Measurements from ENCODE around the gene RGS6.

RGS6 gene

GRCh38 chr14:72525087-72525915 lies 593.1 kb downstream of the RGS6 start:
- no peaks in the 10 kb centered on the region for H3K79me2 ChIP-seq (ENCODE audit: control insufficient read depth, insufficient read depth, low read length, poor library complexity)
- no peak overlapping the region for H3K4ac ChIP-seq (ENCODE audit: low read depth, low read length)
- H3K79me1 ChIP-seq (ENCODE audit: low read length), result no peaks in the 10 kb centered on the region
- H2BK5ac ChIP-seq (ENCODE audit: low read depth, low read length, poor library complexity), result no peak overlapping the region
- no peaks in the 10 kb centered on the region for H3K27me3 ChIP-seq (ENCODE audit: insufficient read depth, low read length)
- no peaks in the 10 kb centered on the region for H3K9me3 ChIP-seq (ENCODE audit: insufficient read depth, low read depth, low read length)
- no peaks in the 10 kb centered on the region for H3K4me1 ChIP-seq (ENCODE audit: control insufficient read depth in 1 of 2, insufficient read depth in 2 of 2, low read length in 2 of 2)
- no peak overlapping the region for H3K23ac ChIP-seq (ENCODE audit: low read length)
- no peak overlapping the region for H4K91ac ChIP-seq (ENCODE audit: low read depth, low read length)
- no peak for DNase-seq
- no peak overlapping the region for H3K18ac ChIP-seq (ENCODE audit: low read length)
- H4K12ac ChIP-seq (ENCODE audit: low read depth, low read length), result no peak overlapping the region
- H4K8ac ChIP-seq (ENCODE audit: low read depth, low read length), result no peak overlapping the region
- no peak overlapping the region for H2AK5ac ChIP-seq (ENCODE audit: low read length)
- no peak overlapping the region for H2BK120ac ChIP-seq (ENCODE audit: insufficient read depth, low read length, poor library complexity)
- no peak overlapping the region for H3K4me3 ChIP-seq (ENCODE audit: low read depth, low read length)
- H2AFZ ChIP-seq (ENCODE audit: insufficient read depth, low read length, poor library complexity), result no peak overlapping the region
- H3K27ac ChIP-seq (ENCODE audit: low read depth, low read length), result no peak overlapping the region
- H3K9ac ChIP-seq (ENCODE audit: low read length), result no peak overlapping the region
- no CpG with 5 or more reads among the region's 11 CpGs for WGBS (ENCODE audit: extremely low coverage, insufficient coverage, insufficient read length)
- H3K36me3 ChIP-seq (ENCODE audit: control insufficient read depth in 1 of 2, insufficient read depth in 2 of 2, low read length in 2 of 2), result no peaks in the 10 kb centered on the region
- H3K14ac ChIP-seq (ENCODE audit: low read length), result no peak overlapping the region
- no peak overlapping the region for H2BK12ac ChIP-seq (ENCODE audit: low read length)
- no peak overlapping the region for H3K4me2 ChIP-seq (ENCODE audit: low read length)

- Histone ChIP-seq H3K9me3 (ENCODE audit: insufficient read depth, low read depth, low read length) (no peaks in the 10 kb centered on the region), H4K8ac (ENCODE audit: low read depth, low read length) (no peak overlapping the region), H2BK5ac (ENCODE audit: low read depth, low read length, poor library complexity) (no peak overlapping the region), H3K36me3 (ENCODE audit: control insufficient read depth in 1 of 2, insufficient read depth in 2 of 2, low read length in 2 of 2) (no peaks in the 10 kb centered on the region), H3K9ac (ENCODE audit: low read length) (no peak overlapping the region), H2AK5ac (ENCODE audit: low read length) (no peak overlapping the region), H2BK12ac (ENCODE audit: low read length) (no peak overlapping the region), H3K27me3 (ENCODE audit: insufficient read depth, low read length) (no peaks in the 10 kb centered on the region), H4K12ac (ENCODE audit: low read depth, low read length) (no peak overlapping the region), H4K91ac (ENCODE audit: low read depth, low read length) (no peak overlapping the region), H2BK120ac (ENCODE audit: insufficient read depth, low read length, poor library complexity) (no peak overlapping the region), H3K79me1 (ENCODE audit: low read length) (no peaks in the 10 kb centered on the region), H3K14ac (ENCODE audit: low read length) (no peak overlapping the region), H3K4me3 (ENCODE audit: low read depth, low read length) (no peak overlapping the region), H3K18ac (ENCODE audit: low read length) (no peak overlapping the region), H3K4me1 (ENCODE audit: control insufficient read depth in 1 of 2, insufficient read depth in 2 of 2, low read length in 2 of 2) (no peaks in the 10 kb centered on the region), H3K23ac (ENCODE audit: low read length) (no peak overlapping the region), H3K79me2 (ENCODE audit: control insufficient read depth, insufficient read depth, low read length, poor library complexity) (no peaks in the 10 kb centered on the region), H3K4me2 (ENCODE audit: low read length) (no peak overlapping the region), H2AFZ (ENCODE audit: insufficient read depth, low read length, poor library complexity) (no peak overlapping the region), H3K4ac (ENCODE audit: low read depth, low read length) (no peak overlapping the region), H3K27ac (ENCODE audit: low read depth, low read length) (no peak overlapping the region)
- no peak for DNase-seq
- no CpG with 5 or more reads among the region's 1 CpG for whole genome bisulfite sequencing (ENCODE audit: extremely low coverage, insufficient coverage, insufficient read length)
Observed at GRCh38 chr14:72527591-72527990, 595.4 kb downstream of the RGS6 start.

GRCh38 chr14:72528059-72528862 lies 596.0 kb downstream of the RGS6 start:
- no peak overlapping the region for H2AFZ ChIP-seq (ENCODE audit: insufficient read depth, low read length, poor library complexity)
- no peak overlapping the region for H3K14ac ChIP-seq (ENCODE audit: low read length)
- no peaks in the 10 kb centered on the region for H3K36me3 ChIP-seq (ENCODE audit: control insufficient read depth in 1 of 2, insufficient read depth in 2 of 2, low read length in 2 of 2)
- H3K27ac ChIP-seq (ENCODE audit: low read depth, low read length), result no peak overlapping the region
- H2AK5ac ChIP-seq (ENCODE audit: low read length), result no peak overlapping the region
- no peak overlapping the region for H3K23ac ChIP-seq (ENCODE audit: low read length)
- H3K4me2 ChIP-seq (ENCODE audit: low read length), result no peak overlapping the region
- WGBS (ENCODE audit: extremely low coverage, insufficient coverage, insufficient read length), result no CpG with 5 or more reads among the region's 6 CpGs
- H2BK5ac ChIP-seq (ENCODE audit: low read depth, low read length, poor library complexity), result no peak overlapping the region
- no peak overlapping the region for H3K4me3 ChIP-seq (ENCODE audit: low read depth, low read length)
- no peaks in the 10 kb centered on the region for H3K27me3 ChIP-seq (ENCODE audit: insufficient read depth, low read length)
- no peak for DNase-seq
- no peak overlapping the region for H3K9ac ChIP-seq (ENCODE audit: low read length)
- no peak overlapping the region for H4K12ac ChIP-seq (ENCODE audit: low read depth, low read length)
- H3K4me1 ChIP-seq (ENCODE audit: control insufficient read depth in 1 of 2, insufficient read depth in 2 of 2, low read length in 2 of 2), result no peaks in the 10 kb centered on the region
- H3K79me2 ChIP-seq (ENCODE audit: control insufficient read depth, insufficient read depth, low read length, poor library complexity), result no peaks in the 10 kb centered on the region
- H4K91ac ChIP-seq (ENCODE audit: low read depth, low read length), result no peak overlapping the region
- no peak overlapping the region for H3K4ac ChIP-seq (ENCODE audit: low read depth, low read length)
- no peaks in the 10 kb centered on the region for H3K79me1 ChIP-seq (ENCODE audit: low read length)
- no peak overlapping the region for H4K8ac ChIP-seq (ENCODE audit: low read depth, low read length)
- no peaks in the 10 kb centered on the region for H3K9me3 ChIP-seq (ENCODE audit: insufficient read depth, low read depth, low read length)
- H2BK12ac ChIP-seq (ENCODE audit: low read length), result no peak overlapping the region
- H3K18ac ChIP-seq (ENCODE audit: low read length), result no peak overlapping the region
- no peak overlapping the region for H2BK120ac ChIP-seq (ENCODE audit: insufficient read depth, low read length, poor library complexity)

- WGBS (ENCODE audit: extremely low coverage, insufficient coverage, insufficient read length), result no CpG with 5 or more reads among the region's 2 CpGs
- Histone ChIP-seq H3K18ac (ENCODE audit: low read length) (no peak overlapping the region), H2BK12ac (ENCODE audit: low read length) (no peak overlapping the region), H3K79me2 (ENCODE audit: control insufficient read depth, insufficient read depth, low read length, poor library complexity) (no peaks in the 10 kb centered on the region), H3K79me1 (ENCODE audit: low read length) (no peaks in the 10 kb centered on the region), H3K9ac (ENCODE audit: low read length) (no peak overlapping the region), H4K91ac (ENCODE audit: low read depth, low read length) (no peak overlapping the region), H3K4me3 (ENCODE audit: low read depth, low read length) (no peak overlapping the region), H2AFZ (ENCODE audit: insufficient read depth, low read length, poor library complexity) (no peak overlapping the region), H2BK5ac (ENCODE audit: low read depth, low read length, poor library complexity) (no peak overlapping the region), H3K27me3 (ENCODE audit: insufficient read depth, low read length) (no peaks in the 10 kb centered on the region), H3K14ac (ENCODE audit: low read length) (no peak overlapping the region), H3K4me1 (ENCODE audit: control insufficient read depth in 1 of 2, insufficient read depth in 2 of 2, low read length in 2 of 2) (no peaks in the 10 kb centered on the region), H2AK5ac (ENCODE audit: low read length) (no peak overlapping the region), H2BK120ac (ENCODE audit: insufficient read depth, low read length, poor library complexity) (no peak overlapping the region), H3K36me3 (ENCODE audit: control insufficient read depth in 1 of 2, insufficient read depth in 2 of 2, low read length in 2 of 2) (no peaks in the 10 kb centered on the region), H3K27ac (ENCODE audit: low read depth, low read length) (no peak overlapping the region), H3K4ac (ENCODE audit: low read depth, low read length) (no peak overlapping the region), H4K12ac (ENCODE audit: low read depth, low read length) (no peak overlapping the region), H4K8ac (ENCODE audit: low read depth, low read length) (no peak overlapping the region), H3K4me2 (ENCODE audit: low read length) (no peak overlapping the region), H3K23ac (ENCODE audit: low read length) (no peak overlapping the region), H3K9me3 (ENCODE audit: insufficient read depth, low read depth, low read length) (no peaks in the 10 kb centered on the region)
- DNase-seq, result no peak
Observed at GRCh38 chr14:72528863-72529175, 596.6 kb downstream of the RGS6 start.
